GM23338 (cell line): ENCODE results near the gene EVL. TPM values are rescaled to one million over a fixed set of nuclear protein-coding genes. Genes with fewer than 3 reads are reported as not detected.

Experiments
- ATAC-seq: fragments of 200-7000 bp; cut with Tn5 transposase; 3 replicates; pipeline ENCODE4 v1.9.1; 2020
- DNase-seq: peaks from one replicate; pipeline ENCODE4 v3.0.0-alpha.2; 2015; ENCODE audit warnings: low spot score
- H2AFZ ChIP-seq: fragments of 200-600 bp; sonication (generic); 2 replicates; pipeline ENCODE4 v1.8.0; 2016; ENCODE audit warnings: antibody characterized with exemption, mild to moderate bottlenecking, moderate library complexity
- H3F3A ChIP-seq: fragments of 200-600 bp; sonication (generic); replicated peaks from 2 replicates; pipeline ENCODE4 v1.8.0; 2017; ENCODE audit warnings: antibody characterized with exemption, mixed run types, low read depth
- H3K27ac ChIP-seq: fragments of 200-600 bp; sonication (generic); 2 replicates; pipeline ENCODE4 v1.6.1; 2016; ENCODE audit warnings: low read depth
- H3K27me3 ChIP-seq: fragments of 200-600 bp; sonication (generic); 2 replicates; pipeline ENCODE4 v1.8.0; 2016; ENCODE audit warnings: mild to moderate bottlenecking, mixed run types, moderate library complexity; ENCODE audit not compliant: insufficient read depth
- H3K36me3 ChIP-seq: fragments of 200-600 bp; sonication (generic); 2 replicates; pipeline ENCODE4 v1.8.0; 2016; ENCODE audit warnings: mild to moderate bottlenecking; ENCODE audit not compliant: insufficient read depth
- H3K4me1 ChIP-seq: fragments of 200-600 bp; sonication (generic); 2 replicates; pipeline ENCODE4 v1.8.0; 2016; ENCODE audit warnings: mild to moderate bottlenecking, moderate library complexity; ENCODE audit not compliant: insufficient read depth
- H3K4me2 ChIP-seq: fragments of 200-600 bp; sonication (generic); 2 replicates; pipeline ENCODE4 v1.7.1; 2017; ENCODE audit warnings: mixed run types
- H3K4me3 ChIP-seq: fragments of 200-600 bp; sonication (generic); 2 replicates; pipeline ENCODE4 v1.6.1; 2016; ENCODE audit warnings: mixed run types
- H3K79me2 ChIP-seq: fragments of 200-600 bp; sonication (generic); replicated peaks from 2 replicates; pipeline ENCODE4 v1.8.0; 2017; ENCODE audit warnings: mild to moderate bottlenecking; ENCODE audit not compliant: insufficient read depth
- H3K9me2 ChIP-seq: fragments of 200-600 bp; sonication (generic); 2 replicates; pipeline ENCODE4 v1.8.0; 2017; ENCODE audit not compliant: insufficient read depth
- H4K20me1 ChIP-seq: fragments of 200-600 bp; sonication (generic); replicated peaks from 2 replicates; pipeline ENCODE4 v1.8.0; 2017; ENCODE audit warnings: mild to moderate bottlenecking; ENCODE audit not compliant: insufficient read depth
- H3K27ac Mint-ChIP-seq: 2 replicates; pipeline ENCODE4 v1.8.0; 2020; ENCODE audit warnings: inconsistent platforms, mild to moderate bottlenecking, moderate library complexity, mixed read lengths
- H3K27me3 Mint-ChIP-seq: 3 replicates; pipeline ENCODE4 v1.8.0; 2022; ENCODE audit warnings: low read depth, mild to moderate bottlenecking, moderate library complexity, mixed read lengths, inconsistent platforms; ENCODE audit not compliant: insufficient read depth, poor library complexity
- H3K36me3 Mint-ChIP-seq: 3 replicates; pipeline ENCODE4 v1.8.0; 2021; ENCODE audit warnings: low read depth, mild to moderate bottlenecking, inconsistent platforms, moderate library complexity, mixed read lengths
- H3K4me1 Mint-ChIP-seq: 3 replicates; pipeline ENCODE4 v1.8.0; 2020; ENCODE audit warnings: mild to moderate bottlenecking, inconsistent platforms, mixed read lengths
- H3K4me3 Mint-ChIP-seq: 3 replicates; pipeline ENCODE4 v1.8.0; 2021; ENCODE audit warnings: moderate library complexity, mild to moderate bottlenecking, inconsistent platforms, mixed read lengths
- H3K9me3 Mint-ChIP-seq: 3 replicates; pipeline ENCODE4 v1.8.0; 2020; ENCODE audit warnings: moderate library complexity, mild to moderate bottlenecking, inconsistent platforms, mixed read lengths
- CREB1 ChIP-seq: fragments of 250-450 bp; sonication (Bioruptor Pico); IDR thresholded peaks from 2 replicates; pipeline ENCODE4 v1.5.0; 2020; ENCODE audit warnings: low read depth, mild to moderate bottlenecking, moderate library complexity
- EZH2 ChIP-seq: fragments of 200-600 bp; sonication (generic); IDR thresholded peaks from one replicate; pipeline ENCODE4 v1.8.0; 2017; ENCODE audit warnings: antibody characterized with exemption, mild to moderate bottlenecking, low read depth; ENCODE audit not compliant: unreplicated experiment
- EZH2phosphoT487 ChIP-seq: fragments of 200-600 bp; sonication (generic); IDR thresholded peaks from one replicate; pipeline ENCODE4 v1.8.1; 2018; ENCODE audit warnings: antibody characterized with exemption; ENCODE audit not compliant: unreplicated experiment
- JUNB ChIP-seq: IDR thresholded peaks from one replicate; pipeline ENCODE4 v1.6.1; 2016; ENCODE audit warnings: antibody characterized with exemption; ENCODE audit not compliant: unreplicated experiment
- POLR2AphosphoS5 ChIP-seq: IDR thresholded peaks from 2 replicates; pipeline ENCODE4 v1.6.1; 2016; ENCODE audit warnings: antibody characterized with exemption, low read depth
- STAT1 ChIP-seq: IDR thresholded peaks from one replicate; pipeline ENCODE4 v1.6.1; 2016; ENCODE audit warnings: antibody characterized with exemption; ENCODE audit not compliant: unreplicated experiment
- ZNF114 ChIP-seq: fragments of 250-450 bp; sonication (Bioruptor Pico); IDR thresholded peaks from 2 replicates; pipeline ENCODE4 v1.5.0; 2020; ENCODE audit warnings: mild to moderate bottlenecking, moderate library complexity
- ZNF331 ChIP-seq: fragments of 250-450 bp; sonication (Bioruptor Pico); IDR thresholded peaks from 2 replicates; pipeline ENCODE4 v1.5.0; 2020; ENCODE audit warnings: low read depth, mild to moderate bottlenecking, moderate library complexity
- polyA plus RNA-seq: library from polyadenylated mRNA; unstranded; fragments of >200 nt; fragmentation: Nextera tagmentation; extraction: Ambion mirVana; gene quantifications from 2 replicates; pipeline ENCODE4 v1.2.1, GENCODE V29; 2016
- total RNA-seq: library from RNA; depleted of rRNA; stranded (reverse); fragments of >200 nt; shearing (Covaris generic); gene quantifications from 2 replicates; pipeline ENCODE4 v1.2.3, GENCODE V29; 2014
- TF ChIP-seq, protein P1 (sequence below), 2 experiments: fragments of 200-600 bp in 1 of 2; sonication (generic) in 1 of 2; conservative IDR thresholded peaks; 2 replicates each; pipeline versions ENCODE4 v1.5.1 to v1.6.1; 2016 to 2017; ENCODE audit warnings: antibody characterized with exemption in 2 of 2, low read depth in 2 of 2, mild to moderate bottlenecking in 2 of 2, moderate library complexity in 1 of 2
- TF ChIP-seq, protein P2 (sequence below): IDR thresholded peaks from one replicate; pipeline ENCODE4 v1.6.1; 2018; ENCODE audit warnings: antibody characterized with exemption; ENCODE audit not compliant: unreplicated experiment
- TF ChIP-seq, protein P3 (sequence below): fragments of 250-450 bp; sonication (Bioruptor Pico); IDR thresholded peaks from 2 replicates; pipeline ENCODE4 v1.5.0; 2020; ENCODE audit warnings: mild to moderate bottlenecking, moderate library complexity

Gene EVL
- total and polyA plus RNA-seq, 2 experiments from 2014 or later = 28.2 to 50.5 TPM

DNA sequence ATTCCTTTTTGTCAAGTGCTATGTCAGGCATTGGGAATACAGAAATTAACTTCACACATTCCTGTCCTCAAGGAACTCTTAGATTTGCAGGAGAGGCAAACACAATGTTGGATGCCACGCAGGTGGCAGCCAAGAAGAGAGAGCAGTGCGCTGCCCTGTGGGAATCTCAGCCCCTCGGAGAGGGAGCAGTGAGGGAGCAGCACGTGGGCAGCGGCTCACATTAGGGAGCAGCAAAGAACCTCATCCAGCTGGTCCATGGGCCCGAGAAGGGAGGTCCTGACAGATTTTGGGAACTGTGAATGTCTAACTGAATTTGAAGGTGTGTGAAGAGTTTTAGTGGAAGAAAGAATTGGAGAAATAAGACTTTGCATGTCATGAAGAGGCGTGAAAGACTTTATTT, 47.2 kb upstream of the EVL start:
- H3K36me3 Mint-ChIP-seq = no peaks in the 10 kb centered on the region; the same call in 2 of the 3 replicates
- no peaks in the 10 kb centered on the region; the same call in 2 of the 3 replicates for H3K9me3 Mint-ChIP-seq
- Histone ChIP-seq H3F3A (no peaks in the 10 kb centered on the region), H3K9me2 (0 out of 2 replicates have a peak, but pooled peaks cover 2% of the 10 kb centered on the region), H3K36me3 (no peaks in the 10 kb centered on the region), H2AFZ (no peak overlapping the region), H3K27ac (no peak overlapping the region), H4K20me1 (peaks cover 28% of the 10 kb centered on the region), H3K79me2 (peaks cover 32% of the 10 kb centered on the region), H3K4me1 (peaks cover 15% of the 10 kb centered on the region), H3K27me3 (no peaks in the 10 kb centered on the region), H3K4me2 (no peak overlapping the region), H3K4me3 (no peak overlapping the region)
- ATAC-seq (peak; percentile 63), DNase-seq (no peak)
- H3K27ac Mint-ChIP-seq = no peak overlapping the region
- no peaks in the 10 kb centered on the region for H3K27me3 Mint-ChIP-seq
- no peak overlapping the region for H3K4me3 Mint-ChIP-seq
- peaks cover 22% of the 10 kb centered on the region for H3K4me1 Mint-ChIP-seq
- no peak for TF ChIP-seq POLR2AphosphoS5
- TF ChIP-seq, protein P1, sequence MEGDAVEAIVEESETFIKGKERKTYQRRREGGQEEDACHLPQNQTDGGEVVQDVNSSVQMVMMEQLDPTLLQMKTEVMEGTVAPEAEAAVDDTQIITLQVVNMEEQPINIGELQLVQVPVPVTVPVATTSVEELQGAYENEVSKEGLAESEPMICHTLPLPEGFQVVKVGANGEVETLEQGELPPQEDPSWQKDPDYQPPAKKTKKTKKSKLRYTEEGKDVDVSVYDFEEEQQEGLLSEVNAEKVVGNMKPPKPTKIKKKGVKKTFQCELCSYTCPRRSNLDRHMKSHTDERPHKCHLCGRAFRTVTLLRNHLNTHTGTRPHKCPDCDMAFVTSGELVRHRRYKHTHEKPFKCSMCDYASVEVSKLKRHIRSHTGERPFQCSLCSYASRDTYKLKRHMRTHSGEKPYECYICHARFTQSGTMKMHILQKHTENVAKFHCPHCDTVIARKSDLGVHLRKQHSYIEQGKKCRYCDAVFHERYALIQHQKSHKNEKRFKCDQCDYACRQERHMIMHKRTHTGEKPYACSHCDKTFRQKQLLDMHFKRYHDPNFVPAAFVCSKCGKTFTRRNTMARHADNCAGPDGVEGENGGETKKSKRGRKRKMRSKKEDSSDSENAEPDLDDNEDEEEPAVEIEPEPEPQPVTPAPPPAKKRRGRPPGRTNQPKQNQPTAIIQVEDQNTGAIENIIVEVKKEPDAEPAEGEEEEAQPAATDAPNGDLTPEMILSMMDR (conservative IDR thresholded peaks at IDR 0.05; ENCODE audit: low read depth in 2 of 2) = no peak
- no peak for TF ChIP-seq JUNB
- no peak for TF ChIP-seq EZH2
- no peak for TF ChIP-seq EZH2phosphoT487
- no peak for TF ChIP-seq STAT1
- TF ChIP-seq ZNF331 (CRISPR knock-in tag) = no peak
- TF ChIP-seq ZNF114 (CRISPR knock-in tag) = no peak
- TF ChIP-seq, protein P2, sequence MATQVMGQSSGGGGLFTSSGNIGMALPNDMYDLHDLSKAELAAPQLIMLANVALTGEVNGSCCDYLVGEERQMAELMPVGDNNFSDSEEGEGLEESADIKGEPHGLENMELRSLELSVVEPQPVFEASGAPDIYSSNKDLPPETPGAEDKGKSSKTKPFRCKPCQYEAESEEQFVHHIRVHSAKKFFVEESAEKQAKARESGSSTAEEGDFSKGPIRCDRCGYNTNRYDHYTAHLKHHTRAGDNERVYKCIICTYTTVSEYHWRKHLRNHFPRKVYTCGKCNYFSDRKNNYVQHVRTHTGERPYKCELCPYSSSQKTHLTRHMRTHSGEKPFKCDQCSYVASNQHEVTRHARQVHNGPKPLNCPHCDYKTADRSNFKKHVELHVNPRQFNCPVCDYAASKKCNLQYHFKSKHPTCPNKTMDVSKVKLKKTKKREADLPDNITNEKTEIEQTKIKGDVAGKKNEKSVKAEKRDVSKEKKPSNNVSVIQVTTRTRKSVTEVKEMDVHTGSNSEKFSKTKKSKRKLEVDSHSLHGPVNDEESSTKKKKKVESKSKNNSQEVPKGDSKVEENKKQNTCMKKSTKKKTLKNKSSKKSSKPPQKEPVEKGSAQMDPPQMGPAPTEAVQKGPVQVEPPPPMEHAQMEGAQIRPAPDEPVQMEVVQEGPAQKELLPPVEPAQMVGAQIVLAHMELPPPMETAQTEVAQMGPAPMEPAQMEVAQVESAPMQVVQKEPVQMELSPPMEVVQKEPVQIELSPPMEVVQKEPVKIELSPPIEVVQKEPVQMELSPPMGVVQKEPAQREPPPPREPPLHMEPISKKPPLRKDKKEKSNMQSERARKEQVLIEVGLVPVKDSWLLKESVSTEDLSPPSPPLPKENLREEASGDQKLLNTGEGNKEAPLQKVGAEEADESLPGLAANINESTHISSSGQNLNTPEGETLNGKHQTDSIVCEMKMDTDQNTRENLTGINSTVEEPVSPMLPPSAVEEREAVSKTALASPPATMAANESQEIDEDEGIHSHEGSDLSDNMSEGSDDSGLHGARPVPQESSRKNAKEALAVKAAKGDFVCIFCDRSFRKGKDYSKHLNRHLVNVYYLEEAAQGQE = no peak
- TF ChIP-seq, protein P3, sequence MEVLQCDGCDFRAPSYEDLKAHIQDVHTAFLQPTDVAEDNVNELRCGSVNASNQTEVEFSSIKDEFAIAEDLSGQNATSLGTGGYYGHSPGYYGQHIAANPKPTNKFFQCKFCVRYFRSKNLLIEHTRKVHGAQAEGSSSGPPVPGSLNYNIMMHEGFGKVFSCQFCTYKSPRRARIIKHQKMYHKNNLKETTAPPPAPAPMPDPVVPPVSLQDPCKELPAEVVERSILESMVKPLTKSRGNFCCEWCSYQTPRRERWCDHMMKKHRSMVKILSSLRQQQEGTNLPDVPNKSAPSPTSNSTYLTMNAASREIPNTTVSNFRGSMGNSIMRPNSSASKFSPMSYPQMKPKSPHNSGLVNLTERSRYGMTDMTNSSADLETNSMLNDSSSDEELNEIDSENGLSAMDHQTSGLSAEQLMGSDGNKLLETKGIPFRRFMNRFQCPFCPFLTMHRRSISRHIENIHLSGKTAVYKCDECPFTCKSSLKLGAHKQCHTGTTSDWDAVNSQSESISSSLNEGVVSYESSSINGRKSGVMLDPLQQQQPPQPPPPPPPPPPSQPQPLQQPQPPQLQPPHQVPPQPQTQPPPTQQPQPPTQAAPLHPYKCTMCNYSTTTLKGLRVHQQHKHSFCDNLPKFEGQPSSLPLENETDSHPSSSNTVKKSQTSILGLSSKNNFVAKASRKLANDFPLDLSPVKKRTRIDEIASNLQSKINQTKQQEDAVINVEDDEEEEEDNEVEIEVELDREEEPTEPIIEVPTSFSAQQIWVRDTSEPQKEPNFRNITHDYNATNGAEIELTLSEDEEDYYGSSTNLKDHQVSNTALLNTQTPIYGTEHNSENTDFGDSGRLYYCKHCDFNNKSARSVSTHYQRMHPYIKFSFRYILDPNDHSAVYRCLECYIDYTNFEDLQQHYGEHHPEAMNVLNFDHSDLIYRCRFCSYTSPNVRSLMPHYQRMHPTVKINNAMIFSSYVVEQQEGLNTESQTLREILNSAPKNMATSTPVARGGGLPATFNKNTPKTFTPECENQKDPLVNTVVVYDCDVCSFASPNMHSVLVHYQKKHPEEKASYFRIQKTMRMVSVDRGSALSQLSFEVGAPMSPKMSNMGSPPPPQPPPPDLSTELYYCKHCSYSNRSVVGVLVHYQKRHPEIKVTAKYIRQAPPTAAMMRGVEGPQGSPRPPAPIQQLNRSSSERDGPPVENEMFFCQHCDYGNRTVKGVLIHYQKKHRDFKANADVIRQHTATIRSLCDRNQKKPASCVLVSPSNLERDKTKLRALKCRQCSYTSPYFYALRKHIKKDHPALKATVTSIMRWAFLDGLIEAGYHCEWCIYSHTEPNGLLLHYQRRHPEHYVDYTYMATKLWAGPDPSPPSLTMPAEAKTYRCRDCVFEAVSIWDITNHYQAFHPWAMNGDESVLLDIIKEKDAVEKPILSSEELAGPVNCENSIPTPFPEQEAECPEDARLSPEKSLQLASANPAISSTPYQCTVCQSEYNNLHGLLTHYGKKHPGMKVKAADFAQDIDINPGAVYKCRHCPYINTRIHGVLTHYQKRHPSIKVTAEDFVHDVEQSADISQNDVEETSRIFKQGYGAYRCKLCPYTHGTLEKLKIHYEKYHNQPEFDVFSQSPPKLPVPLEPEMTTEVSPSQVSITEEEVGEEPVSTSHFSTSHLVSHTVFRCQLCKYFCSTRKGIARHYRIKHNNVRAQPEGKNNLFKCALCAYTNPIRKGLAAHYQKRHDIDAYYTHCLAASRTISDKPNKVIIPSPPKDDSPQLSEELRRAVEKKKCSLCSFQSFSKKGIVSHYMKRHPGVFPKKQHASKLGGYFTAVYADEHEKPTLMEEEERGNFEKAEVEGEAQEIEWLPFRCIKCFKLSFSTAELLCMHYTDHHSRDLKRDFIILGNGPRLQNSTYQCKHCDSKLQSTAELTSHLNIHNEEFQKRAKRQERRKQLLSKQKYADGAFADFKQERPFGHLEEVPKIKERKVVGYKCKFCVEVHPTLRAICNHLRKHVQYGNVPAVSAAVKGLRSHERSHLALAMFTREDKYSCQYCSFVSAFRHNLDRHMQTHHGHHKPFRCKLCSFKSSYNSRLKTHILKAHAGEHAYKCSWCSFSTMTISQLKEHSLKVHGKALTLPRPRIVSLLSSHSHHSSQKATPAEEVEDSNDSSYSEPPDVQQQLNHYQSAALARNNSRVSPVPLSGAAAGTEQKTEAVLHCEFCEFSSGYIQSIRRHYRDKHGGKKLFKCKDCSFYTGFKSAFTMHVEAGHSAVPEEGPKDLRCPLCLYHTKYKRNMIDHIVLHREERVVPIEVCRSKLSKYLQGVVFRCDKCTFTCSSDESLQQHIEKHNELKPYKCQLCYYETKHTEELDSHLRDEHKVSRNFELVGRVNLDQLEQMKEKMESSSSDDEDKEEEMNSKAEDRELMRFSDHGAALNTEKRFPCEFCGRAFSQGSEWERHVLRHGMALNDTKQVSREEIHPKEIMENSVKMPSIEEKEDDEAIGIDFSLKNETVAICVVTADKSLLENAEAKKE (CRISPR knock-in tag) = no peak
- TF ChIP-seq CREB1 (CRISPR knock-in tag) = no peak
